ENCODE results near the gene RAC2. TPM values are rescaled to one million over a fixed set of nuclear protein-coding genes. Genes with fewer than 3 reads are reported as not detected.

Gene RAC2
- total and polyA plus RNA-seq, 9 of the 15 experiments (the other 6 are each of a cell fraction or from before 2014, with no cell fraction given): 22.7 to 103 (median 43.3) TPM

GRCh38 chr22:37242395-37242918, 1.6 kb downstream of the RAC2 start:
- WGBS (ENCODE audit: insufficient coverage, low coverage, missing lambda C conversion rate): 0% methylated on average over 11 of the region's 16 CpGs
- in situ Hi-C loops (cut with MboI): no loop called here
- no peaks in the 10 kb centered on the region; the same call in none of the 2 replicates for H4K20me1 ChIP-seq (replicated peaks; ENCODE audit: control insufficient read depth, insufficient read depth, low read length)
- peak; percentile 80 for TF ChIP-seq CBX1 (IDR thresholded peaks at IDR 0.05; ENCODE audit: low read depth)
- TF ChIP-seq RAD21 (CRISPR knock-in tag; conservative IDR thresholded peaks at IDR 0.05 in 1 of 2, IDR thresholded peaks at IDR 0.05 in 1 of 2): no peak
- no peak for TF ChIP-seq GTF2F1 (IDR thresholded peaks at IDR 0.05; ENCODE audit: low read depth, low read length)
- peak; percentile 92 for TF ChIP-seq VEZF1 (CRISPR knock-in tag; IDR thresholded peaks at IDR 0.05)
- peak; percentile 95 for TF ChIP-seq CBFA2T3 (IDR thresholded peaks at IDR 0.05)
- peak; percentile 96 for TF ChIP-seq RNF2 (IDR thresholded peaks at IDR 0.05)
- TF ChIP-seq PTTG1 (tag; IDR thresholded peaks at IDR 0.05; ENCODE audit: low read depth): no peak
- TF ChIP-seq E2F6 (IDR thresholded peaks at IDR 0.05; ENCODE audit: borderline replicate concordance in 1 of 2, extremely low read depth in 1 of 2, insufficient read depth in 1 of 2, insufficient read length in 1 of 2, low read depth in 1 of 2, low read length in 1 of 2, poor library complexity in 1 of 2, severe bottlenecking in 1 of 2): peak; percentile 52 to 57
- TF ChIP-seq ZNF232 (CRISPR knock-in tag; IDR thresholded peaks at IDR 0.05): no peak
- peak; percentile 72 for TF ChIP-seq NEUROD1 (IDR thresholded peaks at IDR 0.05; ENCODE audit: borderline replicate concordance, low read depth, low read length, partially characterized antibody)
- peak; percentile 63; the same call in 1 of the 2 replicates for TF ChIP-seq HMBOX1 (IDR thresholded peaks at IDR 0.05)
- no peak for TF ChIP-seq NKRF (IDR thresholded peaks at IDR 0.05; ENCODE audit: borderline replicate concordance)
- no peak for TF ChIP-seq STAG1 (CRISPR knock-in tag; IDR thresholded peaks at IDR 0.05; ENCODE audit: borderline replicate concordance)
- TF ChIP-seq CGGBP1 (CRISPR knock-in tag; IDR thresholded peaks at IDR 0.05): no peak
- TF ChIP-seq CEBPB (tag; IDR thresholded peaks at IDR 0.05): no peak
- no peak for TF ChIP-seq HOXB6 (CRISPR knock-in tag; IDR thresholded peaks at IDR 0.05; ENCODE audit: borderline replicate concordance)

More at GRCh38 chr22:37242395-37242918, 1.6 kb downstream of the RAC2 start:
- no peaks in the 10 kb centered on the region for H3K27me3 ChIP-seq (ENCODE audit: control insufficient read depth in 2 of 2, insufficient read depth in 2 of 2, low read length in 2 of 2)
- peaks cover 42% of the 10 kb centered on the region for H3K79me2 ChIP-seq (ENCODE audit: control insufficient read depth, insufficient read depth, low read length)
- H3K27ac ChIP-seq (ENCODE audit: extremely low read depth, low read depth, low read length): peak overlapping the region; percentile 88
- no peaks in the 10 kb centered on the region for H3K9me3 ChIP-seq (replicated peaks; ENCODE audit: control insufficient read depth, insufficient read depth, low read depth, low read length)
- FAIRE-seq (peak; percentile 99), ATAC-seq (peak; percentile 90), DNase-seq (ENCODE audit: extremely low read depth in 1 of 4, low spot score in 3 of 4) (peak; percentile 78 to 96 (median 84))
- intact Hi-C loops (cut with micrococcal nuclease): no loop called here
- ChIA-PET POLR2A (interaction anchor here (0.5 to 1.4 kb wide), 10 partner anchors 11 to 398 kb away, joined by 3 to 5 read pairs (median 4); no protein-coding TSS in a partner anchor), CTCF (ENCODE audit: low intra/inter-chr PET ratio) (interaction anchor here (0.5 kb wide), 1 partner anchor 559 kb away, joined by 3 read pairs; no protein-coding TSS in a partner anchor)
- H2AFZ ChIP-seq (ENCODE audit: low read depth, low read length): peak overlapping the region; percentile 31; the same call in 1 of the 2 replicates
- H3K4me3 ChIP-seq: peak overlapping the region; percentile 76
- H3K4me2 ChIP-seq (ENCODE audit: insufficient read depth, low read length): peak overlapping the region; percentile 92
- no peaks in the 10 kb centered on the region for H3K9me1 ChIP-seq (ENCODE audit: control insufficient read depth, insufficient read depth, low read length)
- BruUV-seq (replicated peaks): no TSS peak
- peak overlapping the region; percentile 80 to 91 for H3K9ac ChIP-seq (ENCODE audit: insufficient read depth in 1 of 2, low read depth in 2 of 2, low read length in 2 of 2)
- peaks cover 45% of the 10 kb centered on the region; the same call in 2 of the 3 replicates for H3K36me3 ChIP-seq (ENCODE audit: control insufficient read depth, insufficient read depth, low read length)
- H3K4me1 ChIP-seq (replicated peaks in 1 of 2; ENCODE audit: control insufficient read depth in 2 of 2, insufficient read depth in 2 of 2, low read length in 2 of 2): peaks cover 29 to 49% of the 10 kb centered on the region in 2 experiments

All from K562 (cell line).